DND-41 (cell line): ENCODE data around the gene KIF21A.

Experiments
- ATAC-seq: fragments of 200-7000 bp; cut with Tn5 transposase; 3 replicates; pipeline ENCODE4 v1.9.1; 2021; ENCODE audit warnings: low read depth; ENCODE audit not compliant: insufficient read depth
- DNase-seq: peaks from one replicate; pipeline ENCODE4 v3.0.0-alpha.2; 2020
- H2AFZ ChIP-seq: 2 replicates; pipeline ENCODE4 v1.6.0; 2012; ENCODE audit warnings: low read depth, low read length
- H3K27ac ChIP-seq: 2 replicates; pipeline ENCODE4 v1.5.1; 2012; ENCODE audit warnings: low read length, inconsistent platforms
- H3K27me3 ChIP-seq: fragments of 200-600 bp; sonication (generic); 2 replicates; pipeline ENCODE4 v1.6.0; 2012; ENCODE audit warnings: low read length, mild to moderate bottlenecking, inconsistent platforms; ENCODE audit not compliant: insufficient read depth, poor library complexity
- H3K36me3 ChIP-seq: 2 replicates; pipeline ENCODE4 v1.5.1; 2012; ENCODE audit warnings: low read length, inconsistent platforms; ENCODE audit not compliant: insufficient read depth
- H3K4me1 ChIP-seq: 2 replicates; pipeline ENCODE4 v1.5.1; 2012; ENCODE audit warnings: mild to moderate bottlenecking, low read length; ENCODE audit not compliant: insufficient read depth
- H3K4me2 ChIP-seq: 2 replicates; pipeline ENCODE4 v1.6.0; 2012; ENCODE audit warnings: mild to moderate bottlenecking, moderate library complexity, low read length, inconsistent platforms; ENCODE audit not compliant: insufficient read depth
- H3K4me3 ChIP-seq, 2 experiments: fragments of 200-600 bp in 1 of 2; shearing (Covaris generic) in 1 of 2; 2 replicates each; pipeline ENCODE4 v1.5.1; 2012 to 2016; ENCODE audit warnings: inconsistent platforms in 2 of 2, low read length in 2 of 2, mild to moderate bottlenecking in 2 of 2, low read depth in 1 of 2, moderate library complexity in 1 of 2
- H3K79me2 ChIP-seq: 2 replicates; pipeline ENCODE4 v1.6.0; 2012; ENCODE audit warnings: low read length, inconsistent platforms; ENCODE audit not compliant: insufficient read depth
- H3K9ac ChIP-seq: 2 replicates; pipeline ENCODE4 v1.6.0; 2012; ENCODE audit warnings: low read depth, mild to moderate bottlenecking, inconsistent platforms, low read length, moderate library complexity
- H3K9me3 ChIP-seq: 2 replicates; pipeline ENCODE4 v1.5.1; 2012; ENCODE audit warnings: low read length, moderate library complexity, mild to moderate bottlenecking, inconsistent platforms; ENCODE audit not compliant: insufficient read depth, severe bottlenecking
- H4K20me1 ChIP-seq: 2 replicates; pipeline ENCODE4 v1.6.0; 2012; ENCODE audit warnings: low read length; ENCODE audit not compliant: insufficient read depth
- CTCF ChIP-seq: IDR thresholded peaks from 2 replicates; pipeline ENCODE4 v1.5.1; 2012; ENCODE audit warnings: borderline replicate concordance, low read length, moderate library complexity, mild to moderate bottlenecking; ENCODE audit not compliant: poor library complexity, severe bottlenecking; ENCODE audit errors: extremely low read depth
- EZH2 ChIP-seq: IDR thresholded peaks from 3 replicates; pipeline ENCODE4 v1.6.1; 2012; ENCODE audit warnings: borderline replicate concordance, low read depth, mild to moderate bottlenecking, moderate library complexity, low read length, inconsistent platforms; ENCODE audit not compliant: severe bottlenecking

The KIF21A gene

GRCh38 chr12:39440781-39441180, 2.1 kb downstream of the KIF21A start:
- H3K4me3 ChIP-seq = no peak overlapping the region
- H3K27me3 ChIP-seq = no peaks in the 10 kb centered on the region
- H3K4me1 ChIP-seq = no peaks in the 10 kb centered on the region
- H2AFZ ChIP-seq = no peak overlapping the region
- H3K79me2 ChIP-seq = no peaks in the 10 kb centered on the region
- H3K9ac ChIP-seq = no peak overlapping the region
- ATAC-seq = no peak
- TF ChIP-seq EZH2 = no peak
- TF ChIP-seq CTCF = no peak
- DNase-seq = no peak
- no peaks in the 10 kb centered on the region for H4K20me1 ChIP-seq
- no peak overlapping the region for H3K4me2 ChIP-seq
- H3K36me3 ChIP-seq = no peaks in the 10 kb centered on the region
- H3K9me3 ChIP-seq = no peaks in the 10 kb centered on the region
- no peak overlapping the region for H3K27ac ChIP-seq

- H3K9ac ChIP-seq = no peak overlapping the region
- H3K4me2 ChIP-seq = no peak overlapping the region
These were observed 2.8 kb downstream of the KIF21A start for GRCh38 chr12:39440101-39440500.

GRCh38 chr12:39435531-39435930, 7.4 kb downstream of the KIF21A start:
- no peak overlapping the region for H3K27ac ChIP-seq
- H3K4me3 ChIP-seq = no peak overlapping the region
- ATAC-seq (no peak), DNase-seq (no peak)
- H3K4me1 ChIP-seq = no peaks in the 10 kb centered on the region
- H4K20me1 ChIP-seq = no peaks in the 10 kb centered on the region
- no peaks in the 10 kb centered on the region for H3K9me3 ChIP-seq
- no peaks in the 10 kb centered on the region for H3K27me3 ChIP-seq
- H3K36me3 ChIP-seq = no peaks in the 10 kb centered on the region
- H3K9ac ChIP-seq = no peak overlapping the region
- H3K79me2 ChIP-seq = no peaks in the 10 kb centered on the region
- no peak overlapping the region for H2AFZ ChIP-seq
- no peak overlapping the region for H3K4me2 ChIP-seq
- no peak for TF ChIP-seq EZH2
- no peak for TF ChIP-seq CTCF

More at GRCh38 chr12:39440101-39440500, 2.8 kb downstream of the KIF21A start:
- no peak for ATAC-seq
- TF ChIP-seq EZH2 = no peak
- no peak for TF ChIP-seq CTCF
- H3K36me3 ChIP-seq = no peaks in the 10 kb centered on the region
- no peaks in the 10 kb centered on the region for H3K4me1 ChIP-seq
- H3K9me3 ChIP-seq = no peaks in the 10 kb centered on the region
- no peaks in the 10 kb centered on the region for H3K27me3 ChIP-seq
- H3K79me2 ChIP-seq = no peaks in the 10 kb centered on the region
- no peak for DNase-seq
- no peak overlapping the region for H3K4me3 ChIP-seq
- H3K27ac ChIP-seq = no peak overlapping the region
- H2AFZ ChIP-seq = no peak overlapping the region
- H4K20me1 ChIP-seq = no peaks in the 10 kb centered on the region

GRCh38 chr12:39431797-39432196, 11.1 kb downstream of the KIF21A start:
- no peak overlapping the region for H3K27ac ChIP-seq
- H3K27me3 ChIP-seq = no peaks in the 10 kb centered on the region
- TF ChIP-seq EZH2 = no peak
- no peak for TF ChIP-seq CTCF
- no peak overlapping the region for H3K4me2 ChIP-seq
- no peaks in the 10 kb centered on the region for H4K20me1 ChIP-seq
- ATAC-seq (no peak), DNase-seq (no peak)
- H3K79me2 ChIP-seq = no peaks in the 10 kb centered on the region
- H3K4me3 ChIP-seq = no peak overlapping the region
- no peak overlapping the region for H2AFZ ChIP-seq
- H3K4me1 ChIP-seq = no peaks in the 10 kb centered on the region
- no peaks in the 10 kb centered on the region for H3K9me3 ChIP-seq
- no peak overlapping the region for H3K9ac ChIP-seq
- H3K36me3 ChIP-seq = no peaks in the 10 kb centered on the region
